HG02571 (cell line): ENCODE data around the gene SFXN5.

Source experiments
- ATAC-seq: cut with Tn5 transposase; IDR thresholded peaks from one replicate; pipeline ENCODE4 v1.9.1; 2021; ENCODE audit warnings: mild to moderate bottlenecking, moderate library complexity; ENCODE audit not compliant: unreplicated experiment

SFXN5 gene

GRCh38 chr2:72945450-72946019 is 126.0 kb downstream of the SFXN5 start:
- ATAC-seq, result no peak

- ATAC-seq, result no peak
Measured at GRCh38 chr2:72944804-72945449, 126.6 kb downstream of the SFXN5 start.

GRCh38 chr2:72943540-72944395 is 127.7 kb downstream of the SFXN5 start:
- no peak for ATAC-seq

GRCh38 chr2:72942881-72943418 is 128.6 kb downstream of the SFXN5 start:
- no peak for ATAC-seq

GRCh38 chr2:72942293-72942692 is 129.2 kb downstream of the SFXN5 start:
- ATAC-seq, result no peak

- ATAC-seq, result no peak
Measured at GRCh38 chr2:72940786-72941185, 130.7 kb downstream of the SFXN5 start.

- no peak for ATAC-seq
Measured at GRCh38 chr2:72940361-72940760, 131.2 kb downstream of the SFXN5 start.

GRCh38 chr2:72938455-72938854 is 133.1 kb downstream of the SFXN5 start:
- no peak for ATAC-seq

GRCh38 chr2:72937356-72937669 is 134.2 kb downstream of the SFXN5 start:
- no peak for ATAC-seq

GRCh38 chr2:72936660-72937355 is 134.7 kb downstream of the SFXN5 start:
- ATAC-seq, result no peak

- ATAC-seq, result no peak
Measured at GRCh38 chr2:72935611-72935957, 135.9 kb downstream of the SFXN5 start.

GRCh38 chr2:72934683-72935610 is 136.6 kb downstream of the SFXN5 start:
- ATAC-seq, result no peak

- ATAC-seq, result no peak
Measured at GRCh38 chr2:72933646-72934151, 137.8 kb downstream of the SFXN5 start.

- ATAC-seq, result no peak
Measured at GRCh38 chr2:72933207-72933606, 138.3 kb downstream of the SFXN5 start.

- ATAC-seq, result no peak
Measured at GRCh38 chr2:72932805-72933204, 138.7 kb downstream of the SFXN5 start.

GRCh38 chr2:72932045-72932740 is 139.3 kb downstream of the SFXN5 start:
- no peak for ATAC-seq

- ATAC-seq, result no peak
Measured at GRCh38 chr2:72931280-72931910, 140.1 kb downstream of the SFXN5 start.

- ATAC-seq, result no peak
Measured at GRCh38 chr2:72929010-72929409, 142.5 kb downstream of the SFXN5 start.
